ENCODE data around the gene PTHLH.

GRCh38 chr12:27999521-27999920, 27.0 kb upstream of the PTHLH start:
- TF ChIP-seq CTCF (IDR thresholded peaks at IDR 0.05): no peak
- no peak for TF ChIP-seq POLR2A (IDR thresholded peaks at IDR 0.05)
